ENCODE data around the gene PAX5.

The PAX5 gene

GRCh38 chr9:36935332-36935731 lies 98.7 kb downstream of the PAX5 start:
- no peak for DNase-seq (ENCODE audit: extremely low read depth in 1 of 2, low read depth in 1 of 2)

- no peak for DNase-seq (ENCODE audit: extremely low read depth in 1 of 2, low read depth in 1 of 2)
Measured at GRCh38 chr9:36934478-36935065, 99.5 kb downstream of the PAX5 start.

DNA sequence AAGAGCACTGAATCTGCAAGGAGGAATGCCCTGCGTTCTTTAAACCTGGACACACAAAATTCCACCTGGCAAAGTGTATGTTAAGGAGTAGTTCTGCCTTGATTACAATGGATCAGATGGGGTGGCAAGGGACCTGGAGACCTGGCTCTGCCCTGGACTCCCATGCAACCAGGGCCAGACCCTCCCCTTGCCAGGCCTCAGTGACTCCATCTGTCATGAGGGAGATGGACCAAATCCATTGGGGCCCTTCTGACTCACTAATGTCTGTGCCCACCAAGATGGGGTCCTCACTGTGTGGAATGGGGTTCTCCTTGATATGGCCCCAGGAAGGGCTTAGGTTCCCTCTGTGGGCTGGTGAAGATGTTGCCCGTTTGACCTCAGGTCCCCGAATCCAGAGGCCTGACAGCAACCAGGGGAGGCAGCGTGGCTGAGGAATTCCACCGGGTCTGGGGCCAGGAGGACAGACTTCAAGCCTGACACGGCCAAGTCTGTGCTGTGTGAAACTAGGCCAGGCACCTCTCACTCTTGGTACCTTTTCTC lies 100.3 kb downstream of the PAX5 start:
- DNase-seq (ENCODE audit: extremely low read depth in 1 of 2, low read depth in 1 of 2), result no peak

- no peak for DNase-seq (ENCODE audit: extremely low read depth in 1 of 2, low read depth in 1 of 2)
Measured at GRCh38 chr9:36932198-36932597, 101.9 kb downstream of the PAX5 start.

GRCh38 chr9:36930941-36931340 lies 103.1 kb downstream of the PAX5 start:
- no peak for DNase-seq (ENCODE audit: extremely low read depth in 1 of 2, low read depth in 1 of 2)

- DNase-seq (ENCODE audit: extremely low read depth in 1 of 2, low read depth in 1 of 2), result no peak
Measured at GRCh38 chr9:36929350-36929675, 104.8 kb downstream of the PAX5 start.

DNA sequence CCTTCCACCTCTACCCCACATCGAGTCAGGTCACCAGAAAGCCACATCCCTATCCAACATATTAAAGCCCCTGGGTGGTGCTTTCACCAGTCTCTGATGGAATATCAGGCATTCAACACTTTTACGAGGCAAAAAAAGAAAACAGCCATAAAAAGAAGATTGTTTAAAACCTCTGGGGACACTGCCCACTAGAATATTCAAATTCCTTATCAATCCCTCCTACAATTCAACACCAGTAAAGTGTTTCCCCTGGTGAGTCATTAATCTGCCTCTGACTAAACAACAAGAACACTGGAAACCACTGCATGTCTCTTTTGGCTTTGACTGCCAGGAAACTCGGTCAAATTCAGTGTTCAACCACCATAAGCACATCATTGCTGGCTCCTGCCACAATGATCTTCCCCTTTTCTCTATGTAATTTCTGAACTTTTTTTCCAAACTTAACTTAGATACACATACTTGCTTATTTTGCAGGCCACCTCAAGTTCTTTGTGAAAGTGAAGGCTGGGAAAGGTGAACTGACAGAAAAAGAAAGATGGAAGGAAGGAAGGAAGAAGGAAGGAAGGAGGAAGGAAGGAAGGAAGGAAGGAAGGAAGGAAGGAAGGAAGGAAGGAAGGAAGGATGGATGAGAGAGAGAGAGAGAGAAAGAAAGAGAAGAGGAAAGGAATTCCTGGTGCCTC lies 105.3 kb downstream of the PAX5 start:
- no peak for DNase-seq (ENCODE audit: extremely low read depth in 1 of 2, low read depth in 1 of 2)

GRCh38 chr9:36928210-36928609 lies 105.9 kb downstream of the PAX5 start:
- no peak for DNase-seq (ENCODE audit: extremely low read depth in 1 of 2, low read depth in 1 of 2)

- DNase-seq (ENCODE audit: extremely low read depth in 1 of 2, low read depth in 1 of 2), result no peak
Measured at GRCh38 chr9:36924757-36925432, 109.2 kb downstream of the PAX5 start.

GRCh38 chr9:36924071-36924470 lies 110.0 kb downstream of the PAX5 start:
- no peak for DNase-seq (ENCODE audit: extremely low read depth in 1 of 2, low read depth in 1 of 2)

DNA sequence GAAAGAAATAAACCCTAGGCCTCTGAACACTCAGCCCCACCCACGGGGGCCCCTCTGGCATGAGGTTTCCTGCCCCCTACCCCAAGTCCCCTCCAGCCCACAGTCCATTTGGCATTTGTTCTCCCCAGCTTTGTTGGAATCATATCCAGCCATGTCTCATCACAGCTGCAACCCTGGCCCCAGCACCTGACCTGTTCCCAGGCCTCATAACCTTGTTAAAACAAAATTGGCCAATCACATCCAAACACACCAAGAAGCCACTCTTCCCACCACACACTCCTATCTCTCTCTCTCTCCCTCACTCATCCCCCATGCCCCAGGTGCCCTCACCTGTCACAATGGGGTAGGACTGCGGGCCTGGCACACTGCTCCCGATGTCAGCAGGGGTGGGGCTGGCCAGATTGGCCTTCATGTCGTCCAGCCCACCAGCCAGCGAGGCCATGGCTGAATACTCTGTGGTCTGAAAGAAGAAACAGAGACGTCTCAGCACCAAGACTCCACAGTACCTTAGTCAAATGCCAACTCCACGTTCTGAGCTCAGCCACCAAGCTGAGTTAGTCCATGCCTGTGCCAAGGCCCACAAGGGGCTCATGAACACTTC lies 110.9 kb downstream of the PAX5 start:
- DNase-seq (ENCODE audit: extremely low read depth in 1 of 2, low read depth in 1 of 2), result no peak

DNA sequence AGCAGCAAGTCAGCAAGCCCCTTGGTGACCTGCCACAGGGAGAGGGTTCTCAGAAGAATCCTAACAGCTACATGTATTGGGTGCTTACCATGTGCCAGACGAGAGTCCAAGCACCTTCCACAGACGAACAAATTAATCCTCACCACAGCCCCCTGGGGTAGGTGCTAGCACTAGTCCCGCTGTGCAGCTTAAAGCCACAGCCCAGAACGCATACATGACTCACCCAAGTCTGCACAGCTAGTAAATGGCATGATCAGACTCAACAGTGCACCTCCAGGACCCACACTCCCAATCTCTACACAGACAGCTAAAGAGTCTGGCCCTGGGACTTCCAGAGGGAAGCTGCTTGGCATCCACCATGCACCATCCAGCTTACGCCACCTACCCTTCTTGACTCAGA lies 111.5 kb downstream of the PAX5 start:
- no peak for DNase-seq (ENCODE audit: extremely low read depth in 1 of 2, low read depth in 1 of 2)

DNA sequence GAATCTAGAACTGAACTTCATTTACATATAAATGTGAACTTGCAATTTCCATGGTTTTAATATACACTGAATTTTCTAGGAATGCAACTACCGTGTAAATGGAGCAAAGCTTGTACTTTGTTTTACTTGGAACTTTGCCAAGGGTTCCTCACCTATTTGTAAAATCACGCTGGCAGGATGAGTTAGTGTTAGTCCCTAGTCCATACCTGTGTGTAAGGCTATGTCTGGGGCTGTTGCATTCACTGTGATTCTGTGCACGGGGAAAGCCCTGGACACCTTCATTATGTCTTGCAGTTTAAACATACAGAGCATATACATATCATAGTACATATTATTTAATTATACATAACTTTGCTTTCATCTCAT lies 119.9 kb downstream of the PAX5 start:
- no peak for DNase-seq (ENCODE audit: extremely low read depth in 1 of 2, low read depth in 1 of 2)

- DNase-seq (ENCODE audit: extremely low read depth in 1 of 2, low read depth in 1 of 2), result no peak
Measured at GRCh38 chr9:36913393-36914211, 120.5 kb downstream of the PAX5 start.

DNA sequence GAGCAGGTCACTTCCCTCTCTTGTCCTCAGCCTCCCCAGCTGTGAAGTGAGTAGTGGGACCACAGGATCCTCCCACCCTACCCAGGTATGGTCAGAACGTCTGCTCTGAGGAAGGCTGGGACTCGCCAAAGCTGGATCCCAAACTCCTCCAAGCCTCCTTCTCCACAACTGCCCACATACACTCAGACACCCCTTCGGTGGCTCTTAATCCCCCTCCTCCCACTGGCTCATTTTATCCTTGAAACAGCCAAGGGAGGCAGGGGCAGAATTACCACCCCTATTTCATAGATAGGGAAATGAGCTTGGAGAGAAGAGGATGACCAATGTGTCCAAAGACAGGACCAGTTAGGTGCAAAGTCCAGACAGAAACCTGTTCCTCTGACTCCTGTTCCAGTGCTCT lies 121.4 kb downstream of the PAX5 start:
- no peak for DNase-seq (ENCODE audit: extremely low read depth in 1 of 2, low read depth in 1 of 2)

- no peak for DNase-seq (ENCODE audit: extremely low read depth in 1 of 2, low read depth in 1 of 2)
Measured at GRCh38 chr9:36911601-36912412, 122.3 kb downstream of the PAX5 start.

DNA sequence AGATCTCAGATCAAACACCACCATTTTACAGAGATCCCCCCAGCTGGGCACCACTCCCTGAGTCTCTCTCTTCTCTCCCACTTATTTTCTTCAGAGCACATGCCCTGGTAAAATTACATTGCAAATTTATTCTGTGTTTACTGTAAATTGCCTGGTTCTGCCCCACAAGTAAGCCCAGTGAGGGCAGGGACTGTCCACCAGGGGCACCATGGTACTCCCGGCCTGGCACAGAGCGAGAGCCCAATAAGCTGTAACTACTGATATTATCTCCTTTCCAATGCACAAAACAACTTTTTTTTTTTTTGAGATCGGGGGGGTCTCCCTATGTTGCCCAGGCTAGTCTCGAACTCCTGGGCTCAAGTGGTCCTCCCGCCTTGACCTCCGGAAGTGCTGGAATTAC lies 123.0 kb downstream of the PAX5 start:
- no peak for DNase-seq (ENCODE audit: extremely low read depth in 1 of 2, low read depth in 1 of 2)

- no peak for DNase-seq (ENCODE audit: extremely low read depth in 1 of 2, low read depth in 1 of 2)
Measured at GRCh38 chr9:36906492-36906891, 127.6 kb downstream of the PAX5 start.

GRCh38 chr9:36905101-36906066 lies 128.7 kb downstream of the PAX5 start:
- no peak for DNase-seq (ENCODE audit: extremely low read depth in 1 of 2, low read depth in 1 of 2)

Data from activated CD8-positive, alpha-beta memory T cell treated with anti-CD3 and anti-CD28 coated beads for 1 hour (primary cell).